Measurements from ENCODE around the gene TMCO5A.

The TMCO5A gene

GRCh38 chr15:37978231-37978630, 43.8 kb downstream of the TMCO5A start:
- no peak for DNase-seq

DNA sequence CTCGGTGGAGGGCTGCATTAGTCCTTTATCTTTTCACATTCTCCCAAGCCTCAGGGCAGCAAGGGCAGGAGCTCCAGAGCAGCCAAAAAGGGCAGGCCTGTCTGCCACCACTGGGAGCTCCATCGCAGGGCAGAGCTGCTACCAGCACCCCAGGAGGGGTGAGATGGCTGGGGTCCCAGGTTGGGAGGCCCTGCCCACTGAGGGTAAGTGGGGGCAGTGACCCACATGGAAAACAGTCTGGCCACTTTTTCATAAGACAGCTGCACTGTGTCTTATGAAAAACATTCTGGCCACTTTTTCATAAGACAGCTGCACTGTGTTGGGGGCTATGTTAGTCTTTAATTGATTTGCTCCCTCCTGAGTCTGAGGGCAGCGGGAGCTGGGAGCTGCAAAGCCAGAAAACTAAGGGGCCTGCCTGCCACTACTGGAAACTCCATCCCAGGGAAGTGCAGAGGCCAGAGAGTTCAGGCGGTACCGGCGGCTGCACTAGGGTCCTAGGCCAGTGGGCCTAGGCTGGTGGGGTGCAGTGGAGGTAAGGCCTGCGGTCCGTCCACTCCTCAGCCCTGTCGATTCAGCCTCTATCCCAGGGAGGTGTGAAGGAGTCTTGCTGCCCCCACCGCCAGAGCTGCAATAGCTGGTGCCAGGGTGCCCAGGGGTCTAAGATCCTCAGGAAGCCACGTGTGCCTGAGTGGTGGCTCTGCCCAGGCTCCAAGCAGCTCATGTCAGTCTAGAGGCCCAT, 45.4 kb downstream of the TMCO5A start:
- no peak for DNase-seq

GRCh38 chr15:37981201-37981600, 46.8 kb downstream of the TMCO5A start:
- no peak for DNase-seq

GRCh38 chr15:37981775-37982174, 47.3 kb downstream of the TMCO5A start:
- DNase-seq = no peak

- DNase-seq = no peak
Observed at GRCh38 chr15:37984368-37984767, 49.9 kb downstream of the TMCO5A start.

- peak; percentile 50 for DNase-seq
Observed at GRCh38 chr15:37995461-37996347, 61.3 kb downstream of the TMCO5A start.
